IMR-90 (cell line): ENCODE data around the gene SLC4A5. TPM values are rescaled to one million over a fixed set of nuclear protein-coding genes. Genes with fewer than 3 reads are reported as not detected.

ENCODE experiments used
- ATAC-seq: fragments of 200-7000 bp; cut with Tn5 transposase; 2 replicates; pipeline ENCODE4 v1.9.1; 2020; ENCODE audit warnings: low read depth, mild to moderate bottlenecking, moderate library complexity
- BruUV-seq: library from RNA; stranded (reverse); fragments of 400-500 nt; replicated peaks from 2 replicates; lab custom pipeline; 2021; lab: Mats Ljungman, UMichigan
- CTCF ChIA-PET: fragments of 300-600 bp; formaldehyde crosslinking; extraction: SDS; loops from one replicate; lab custom pipeline; 2021; ENCODE audit warnings: antibody characterized with exemption; lab: Yijun Ruan, JAX
- POLR2A ChIA-PET: fragments of 300-600 bp; sonication (Branson Sonifier 250); formaldehyde crosslinking; loops from one replicate; lab custom pipeline; 2022; ENCODE audit warnings: antibody characterized with exemption; ENCODE audit not compliant: unreplicated experiment; lab: Charles Lee
- DNase-seq: peaks from one replicate; pipeline ENCODE4 v3.0.0; 2013
- H2AFZ ChIP-seq: replicated peaks from 2 replicates; pipeline ENCODE3; 2013; ENCODE audit warnings: low read length, mild to moderate bottlenecking; ENCODE audit not compliant: poor library complexity
- H2AK5ac ChIP-seq: 2 replicates; pipeline ENCODE4 v1.6.1; 2013; ENCODE audit warnings: low read depth, low read length, inconsistent platforms
- H2AK9ac ChIP-seq: replicated peaks from 2 replicates; pipeline ENCODE3; 2013; ENCODE audit warnings: mild to moderate bottlenecking, low read depth, low read length, moderate library complexity; ENCODE audit not compliant: poor library complexity
- H2BK120ac ChIP-seq: 2 replicates; pipeline ENCODE4 v1.6.1; 2013; ENCODE audit warnings: low read depth, low read length, inconsistent platforms
- H2BK15ac ChIP-seq: 3 replicates; pipeline ENCODE4 v1.6.1; 2013; ENCODE audit warnings: low read depth, low read length, inconsistent platforms
- H2BK20ac ChIP-seq: 2 replicates; pipeline ENCODE4 v1.6.1; 2013; ENCODE audit warnings: low read depth, mild to moderate bottlenecking, inconsistent platforms, low read length, moderate library complexity
- H2BK5ac ChIP-seq: 2 replicates; pipeline ENCODE4 v1.6.1; 2013; ENCODE audit warnings: mild to moderate bottlenecking, low read depth, low read length, inconsistent platforms; ENCODE audit not compliant: poor library complexity, severe bottlenecking
- H3K14ac ChIP-seq: replicated peaks from 2 replicates; pipeline ENCODE4 v1.6.1; 2013; ENCODE audit warnings: low read depth, low read length, inconsistent platforms
- H3K18ac ChIP-seq: 2 replicates; pipeline ENCODE4 v1.6.1; 2013; ENCODE audit warnings: low read depth, low read length, control low read depth
- H3K23ac ChIP-seq: 2 replicates; pipeline ENCODE4 v1.6.1; 2013; ENCODE audit warnings: low read depth, low read length, inconsistent platforms
- H3K27ac ChIP-seq: 2 replicates; pipeline ENCODE4 v1.5.1; 2013; ENCODE audit warnings: mild to moderate bottlenecking, control low read depth, low read length; ENCODE audit not compliant: insufficient read depth
- H3K27me3 ChIP-seq: 2 replicates; pipeline ENCODE4 v1.6.1; 2013; ENCODE audit warnings: low read length; ENCODE audit not compliant: control insufficient read depth, insufficient read depth
- H3K36me3 ChIP-seq: 2 replicates; pipeline ENCODE4 v1.6.1; 2013; ENCODE audit warnings: low read length, mixed read lengths; ENCODE audit not compliant: control insufficient read depth, insufficient read depth
- H3K4ac ChIP-seq: 2 replicates; pipeline ENCODE4 v1.6.1; 2013; ENCODE audit warnings: low read depth, low read length, inconsistent platforms
- H3K4me1 ChIP-seq: 2 replicates; pipeline ENCODE4 v1.6.1; 2013; ENCODE audit warnings: low read length, mixed read lengths; ENCODE audit not compliant: control insufficient read depth, insufficient read depth
- H3K4me2 ChIP-seq: 2 replicates; pipeline ENCODE4 v1.6.1; 2013; ENCODE audit warnings: low read depth, mild to moderate bottlenecking, control low read depth, low read length, moderate library complexity
- H3K4me3 ChIP-seq: 2 replicates; pipeline ENCODE4 v1.5.1; 2013; ENCODE audit warnings: low read depth, mild to moderate bottlenecking, control low read depth, low read length, moderate library complexity; ENCODE audit not compliant: insufficient read depth
- H3K56ac ChIP-seq: 2 replicates; pipeline ENCODE4 v1.6.1; 2013; ENCODE audit warnings: low read length, inconsistent platforms; ENCODE audit not compliant: insufficient read depth; ENCODE audit errors: extremely low read depth
- H3K79me1 ChIP-seq, 2 experiments: 2 replicates each; pipeline ENCODE4 v1.6.1; 2013; ENCODE audit warnings: low read length in 2 of 2, inconsistent platforms in 1 of 2, low read depth in 1 of 2
- H3K9ac ChIP-seq: 2 replicates; pipeline ENCODE4 v1.6.1; 2013; ENCODE audit warnings: low read depth, low read length, control low read depth
- H3K9me1 ChIP-seq: 2 replicates; pipeline ENCODE4 v1.6.1; 2013; ENCODE audit warnings: low read length, inconsistent platforms; ENCODE audit not compliant: insufficient read depth
- H3K9me3 ChIP-seq: 2 replicates; pipeline ENCODE4 v1.6.1; 2013; ENCODE audit warnings: low read length; ENCODE audit not compliant: control insufficient read depth, insufficient read depth
- H4K20me1 ChIP-seq: 2 replicates; pipeline ENCODE4 v1.6.1; 2013; ENCODE audit warnings: low read length, inconsistent platforms; ENCODE audit not compliant: insufficient read depth
- H4K5ac ChIP-seq: 2 replicates; pipeline ENCODE4 v1.6.1; 2013; ENCODE audit warnings: mild to moderate bottlenecking, low read depth, low read length, control low read depth
- H4K8ac ChIP-seq, 2 experiments: 2 replicates each; pipeline ENCODE4 v1.6.1; 2013; ENCODE audit warnings: low read depth in 2 of 2, low read length in 2 of 2, control low read depth in 1 of 2, inconsistent platforms in 1 of 2
- H4K91ac ChIP-seq: 2 replicates; pipeline ENCODE4 v1.6.1; 2013; ENCODE audit warnings: low read depth, low read length, inconsistent platforms; ENCODE audit not compliant: insufficient read depth
- BHLHE40 ChIP-seq: fragments of 150-350 bp; IDR thresholded peaks from 2 replicates; pipeline ENCODE4 v1.6.1; 2016; ENCODE audit warnings: mild to moderate bottlenecking, low read depth, low read length
- CHD1 ChIP-seq: IDR thresholded peaks from 2 replicates; pipeline ENCODE4 v1.6.1; 2012; ENCODE audit warnings: low read depth, low read length, improper control_type of control experiment
- MAZ ChIP-seq: IDR thresholded peaks from 2 replicates; pipeline ENCODE4 v1.6.1; 2012; ENCODE audit warnings: low read depth, mild to moderate bottlenecking, low read length, improper control_type of control experiment, moderate library complexity, borderline replicate concordance
- MXI1 ChIP-seq: IDR thresholded peaks from 2 replicates; pipeline ENCODE4 v1.6.1; 2012; ENCODE audit warnings: low read depth, mild to moderate bottlenecking, low read length, moderate library complexity, borderline replicate concordance
- POLR2A ChIP-seq: IDR thresholded peaks from 2 replicates; pipeline ENCODE4 v1.6.1; 2012; ENCODE audit warnings: mild to moderate bottlenecking, low read depth, low read length
- RAD21 ChIP-seq: IDR thresholded peaks from 2 replicates; pipeline ENCODE4 v1.6.1; 2012; ENCODE audit warnings: low read length, improper control_type of control experiment
- RCOR1 ChIP-seq: IDR thresholded peaks from 2 replicates; pipeline ENCODE4 v1.6.1; 2012; ENCODE audit warnings: mild to moderate bottlenecking, low read length, improper control_type of control experiment; ENCODE audit not compliant: insufficient replicate concordance
- RFX5 ChIP-seq: IDR thresholded peaks from 2 replicates; pipeline ENCODE4 v1.8.0; 2012; ENCODE audit warnings: low read depth, mild to moderate bottlenecking, low read length, moderate library complexity
- SMC3 ChIP-seq: fragments of 150-350 bp; IDR thresholded peaks from 2 replicates; pipeline ENCODE4 v1.6.1; 2016; ENCODE audit warnings: low read depth, mild to moderate bottlenecking, antibody characterized with exemption, low read length, moderate library complexity
- dilution Hi-C: fragments of 300-500 bp; cut with HindIII; formaldehyde crosslinking; loops from one replicate; pipeline ENCODE4 v1.14.3; 2018; ENCODE audit warnings: low sequenced_read_pairs; ENCODE audit not compliant: unreplicated experiment
- in situ Hi-C: fragments of 300-500 bp; cut with MboI; formaldehyde crosslinking; loops from 3 replicates; pipeline ENCODE4 v1.14.3; 2019; ENCODE audit warnings: low sequenced_read_pairs, inconsistent platforms, mixed read lengths
- intact Hi-C: fragments of 100-400 bp; cut with micrococcal nuclease; formaldehyde crosslinking; loops from 2 replicates; pipeline ENCODE4 v1.10.0; 2022
- polyA plus RNA-seq, 3 experiments: library from polyadenylated mRNA; depleted of rRNA; stranded (reverse); fragments of >200 nt; gene quantifications; 2 replicates each; pipeline ENCODE4 v1.2.3, GENCODE V29; 2012; ENCODE audit warnings: low replicate concordance in 1 of 3
- total RNA-seq: library from RNA; depleted of rRNA; stranded (reverse); fragments of >200 nt; gene quantifications from 2 replicates; pipeline ENCODE4 v1.2.3, GENCODE V29; 2012
- TF ChIP-seq, protein P1 (sequence below): fragments of 150-350 bp; IDR thresholded peaks from 2 replicates; pipeline ENCODE4 v1.6.1; 2017; ENCODE audit warnings: mild to moderate bottlenecking, antibody characterized with exemption, low read length, low read depth

The SLC4A5 gene
- total and polyA plus RNA-seq, 2 of the 4 experiments (the other 2 are of a cell fraction), result 0.18 to 0.22 TPM

DNA sequence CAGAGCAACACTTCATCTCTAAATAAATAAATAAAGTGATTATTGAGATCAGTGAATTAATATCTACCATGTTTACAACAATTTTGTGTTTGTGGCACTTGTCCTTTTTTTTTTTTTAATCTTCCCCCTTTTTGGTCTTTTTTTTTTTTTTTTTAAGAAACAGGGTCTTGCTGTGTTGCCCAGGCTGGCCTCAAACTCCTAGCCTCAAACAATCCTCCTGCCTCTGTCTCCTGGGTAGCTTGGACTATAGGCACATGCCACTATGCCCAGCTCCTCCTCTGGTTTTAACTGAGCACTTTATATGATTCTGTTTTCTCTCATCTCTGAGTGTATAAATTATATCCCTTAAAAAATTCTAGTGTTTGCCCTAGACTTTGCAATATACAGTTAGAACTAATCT, 30.3 kb downstream of the SLC4A5 start:
- no peak overlapping the region for H3K14ac ChIP-seq
- H2BK20ac ChIP-seq, result no peak overlapping the region
- H2AK5ac ChIP-seq, result no peak overlapping the region
- no peak overlapping the region for H3K4me2 ChIP-seq
- H2BK5ac ChIP-seq, result no peak overlapping the region
- H3K9ac ChIP-seq, result no peak overlapping the region
- no peaks in the 10 kb centered on the region for H3K79me1 ChIP-seq
- TF ChIP-seq RAD21 (no peak), BHLHE40 (no peak), RCOR1 (no peak), CHD1 (no peak), MAZ (no peak), MXI1 (no peak), RFX5 (no peak), POLR2A (no peak), SMC3 (no peak)
- TF ChIP-seq, protein P1, sequence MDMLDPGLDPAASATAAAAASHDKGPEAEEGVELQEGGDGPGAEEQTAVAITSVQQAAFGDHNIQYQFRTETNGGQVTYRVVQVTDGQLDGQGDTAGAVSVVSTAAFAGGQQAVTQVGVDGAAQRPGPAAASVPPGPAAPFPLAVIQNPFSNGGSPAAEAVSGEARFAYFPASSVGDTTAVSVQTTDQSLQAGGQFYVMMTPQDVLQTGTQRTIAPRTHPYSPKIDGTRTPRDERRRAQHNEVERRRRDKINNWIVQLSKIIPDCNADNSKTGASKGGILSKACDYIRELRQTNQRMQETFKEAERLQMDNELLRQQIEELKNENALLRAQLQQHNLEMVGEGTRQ, result no peak
- dilution Hi-C loops (no loop called here), in situ Hi-C loops (no loop called here), intact Hi-C loops (no loop called here)
- no peak for DNase-seq
- H3K18ac ChIP-seq, result no peak overlapping the region
- H3K56ac ChIP-seq, result no peak overlapping the region
- no peaks in the 10 kb centered on the region for H3K36me3 ChIP-seq
- no peak overlapping the region for H4K8ac ChIP-seq
- no peak overlapping the region for H4K91ac ChIP-seq
- no peak overlapping the region for H3K4me3 ChIP-seq
- no peaks in the 10 kb centered on the region for H3K4me1 ChIP-seq
- no peaks in the 10 kb centered on the region for H3K9me1 ChIP-seq
- ChIA-PET CTCF (no interaction called here), POLR2A (no interaction called here)
- ATAC-seq, result no peak
- H4K20me1 ChIP-seq, result no peaks in the 10 kb centered on the region
- H3K23ac ChIP-seq, result no peak overlapping the region
- no peak overlapping the region for H4K5ac ChIP-seq
- H2BK120ac ChIP-seq, result no peak overlapping the region
- H2BK15ac ChIP-seq, result no peak overlapping the region
- BruUV-seq, result no TSS peak
- H2AK9ac ChIP-seq, result no peak overlapping the region
- no peak overlapping the region for H2AFZ ChIP-seq
- no peak overlapping the region for H3K4ac ChIP-seq
- H3K27ac ChIP-seq, result no peak overlapping the region
- H3K27me3 ChIP-seq, result peaks cover 19% of the 10 kb centered on the region
- H3K9me3 ChIP-seq, result no peaks in the 10 kb centered on the region
